Mesenchymal stem cell (in vitro differentiated cells and primary cell): ENCODE results near the gene FHIT.
A peak's percentile ranks its signal among the peaks of the same experiment; 100 is the strongest.

Source experiments
- DNase-seq: peaks from one replicate; pipeline ENCODE4 v3.0.0-alpha.2; 2013
- H2AFZ ChIP-seq: one replicate; pipeline ENCODE4 v1.6.1; 2013; ENCODE audit warnings: low read depth, mild to moderate bottlenecking, control low read depth, inconsistent platforms, low read length, moderate library complexity
- H2AK5ac ChIP-seq: 2 replicates; pipeline ENCODE4 v1.6.1; 2013; ENCODE audit warnings: low read length, moderate library complexity, mild to moderate bottlenecking, inconsistent platforms; ENCODE audit not compliant: severe bottlenecking
- H2BK120ac ChIP-seq: one replicate; pipeline ENCODE4 v1.6.1; 2013; ENCODE audit warnings: low read depth, mild to moderate bottlenecking, inconsistent platforms, low read length, moderate library complexity
- H2BK12ac ChIP-seq, 2 experiments: one replicate each; pipeline ENCODE4 v1.6.1; 2013; ENCODE audit warnings: inconsistent platforms in 2 of 2, low read length in 2 of 2, mild to moderate bottlenecking in 2 of 2, moderate library complexity in 2 of 2, control low read depth in 1 of 2
- H2BK15ac ChIP-seq: one replicate; pipeline ENCODE4 v1.6.1; 2013; ENCODE audit warnings: mild to moderate bottlenecking, low read depth, inconsistent platforms; ENCODE audit not compliant: poor library complexity, severe bottlenecking
- H2BK5ac ChIP-seq: 2 replicates; pipeline ENCODE4 v1.6.1; 2013; ENCODE audit warnings: low read depth, mild to moderate bottlenecking, low read length, control low read depth, inconsistent platforms; ENCODE audit not compliant: poor library complexity, severe bottlenecking
- H3K14ac ChIP-seq, 2 experiments: one replicate each; pipeline ENCODE4 v1.6.1; 2013; ENCODE audit warnings: inconsistent platforms in 2 of 2, low read length in 2 of 2, control low read depth in 1 of 2, mild to moderate bottlenecking in 1 of 2, moderate library complexity in 1 of 2
- H3K18ac ChIP-seq, 2 experiments: one replicate each; pipeline ENCODE4 v1.6.1; 2013; ENCODE audit warnings: inconsistent platforms in 2 of 2, low read length in 2 of 2, control low read depth in 1 of 2, low read depth in 1 of 2, mild to moderate bottlenecking in 1 of 2
- H3K23ac ChIP-seq, 2 experiments: one replicate each; pipeline ENCODE4 v1.6.1; 2013; ENCODE audit warnings: inconsistent platforms in 2 of 2, low read length in 2 of 2, mild to moderate bottlenecking in 2 of 2, moderate library complexity in 2 of 2, control low read depth in 1 of 2
- H3K27ac ChIP-seq: 2 replicates; pipeline ENCODE4 v1.5.1; 2013; ENCODE audit warnings: mild to moderate bottlenecking, moderate library complexity, low read length, control low read depth, inconsistent platforms; ENCODE audit not compliant: poor library complexity, severe bottlenecking
- H3K27me3 ChIP-seq, 2 experiments: 2 replicates each; pipeline versions ENCODE4 v1.6.1 to v1.7.0; 2013; ENCODE audit warnings: low read length in 2 of 2, mild to moderate bottlenecking in 2 of 2, moderate library complexity in 2 of 2, control low read depth in 1 of 2, inconsistent platforms in 1 of 2; ENCODE audit not compliant: control insufficient read depth in 1 of 2, insufficient read depth in 1 of 2
- H3K36me3 ChIP-seq, 2 experiments: 2 replicates each; pipeline versions ENCODE4 v1.6.1 to v1.7.0; 2013; ENCODE audit warnings: low read length in 2 of 2, control low read depth in 1 of 2, inconsistent platforms in 1 of 2, low read depth in 1 of 2, mild to moderate bottlenecking in 1 of 2; ENCODE audit not compliant: insufficient read depth in 2 of 2, control insufficient read depth in 1 of 2
- H3K4ac ChIP-seq, 2 experiments: one replicate each; pipeline ENCODE4 v1.6.1; 2013; ENCODE audit warnings: inconsistent platforms in 2 of 2, low read length in 2 of 2, mild to moderate bottlenecking in 2 of 2, moderate library complexity in 2 of 2, control low read depth in 1 of 2, low read depth in 1 of 2
- H3K4me1 ChIP-seq: 2 replicates; pipeline ENCODE4 v1.6.1; 2013; ENCODE audit warnings: low read depth, low read length, control low read depth; ENCODE audit not compliant: control insufficient read depth, insufficient read depth
- H3K4me2 ChIP-seq: 2 replicates; pipeline ENCODE4 v1.6.1; 2013; ENCODE audit warnings: low read length, mild to moderate bottlenecking, inconsistent platforms; ENCODE audit not compliant: poor library complexity, severe bottlenecking
- H3K4me3 ChIP-seq, 2 experiments: 2 replicates each; pipeline versions ENCODE4 v1.5.1 to v1.7.0; 2013; ENCODE audit warnings: low read length in 2 of 2, mild to moderate bottlenecking in 2 of 2, control low read depth in 1 of 2, low read depth in 1 of 2; ENCODE audit not compliant: insufficient read depth in 1 of 2
- H3K79me1 ChIP-seq: replicated peaks from 2 replicates; pipeline ENCODE4 v1.6.1; 2013; ENCODE audit warnings: mild to moderate bottlenecking, control low read depth, low read length, inconsistent platforms; ENCODE audit not compliant: poor library complexity, severe bottlenecking
- H3K9ac ChIP-seq: 2 replicates; pipeline ENCODE4 v1.7.0; 2013; ENCODE audit warnings: mild to moderate bottlenecking, low read length, moderate library complexity
- H3K9me3 ChIP-seq: 2 replicates; pipeline ENCODE4 v1.7.0; 2013; ENCODE audit warnings: mild to moderate bottlenecking, low read length; ENCODE audit not compliant: control insufficient read depth
- H4K8ac ChIP-seq: one replicate; pipeline ENCODE4 v1.6.1; 2013; ENCODE audit warnings: inconsistent platforms, mild to moderate bottlenecking, low read length, moderate library complexity
- H4K91ac ChIP-seq: one replicate; pipeline ENCODE4 v1.6.1; 2013; ENCODE audit warnings: mild to moderate bottlenecking, low read length, inconsistent platforms
- WGBS: methylation state at CpG from one replicate; pipeline ENCODE4 v1.1.7; 2013; ENCODE audit warnings: mixed read lengths; 5-methylcytosine and 5-hydroxymethylcytosine counted together

The FHIT gene

DNA sequence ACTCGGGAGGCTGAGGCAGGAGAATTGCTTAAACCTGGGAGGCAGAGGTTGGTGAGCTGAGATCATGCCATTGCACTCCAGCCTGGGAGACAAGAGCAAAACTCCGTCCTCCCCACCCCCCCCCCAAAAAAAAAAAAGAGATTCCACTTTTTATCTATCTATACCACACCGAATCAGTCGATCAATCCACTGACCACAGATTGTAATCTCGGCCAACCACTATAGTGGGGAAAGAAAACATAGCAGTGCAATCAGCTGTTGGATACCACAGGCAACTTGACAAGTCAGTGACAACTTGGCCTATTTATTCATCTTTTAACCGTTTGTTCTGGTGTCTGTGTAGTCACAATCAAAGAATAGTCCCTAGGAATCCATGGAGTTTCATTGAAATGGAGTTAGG lies 299.2 kb downstream of the FHIT start:
- Histone ChIP-seq H2AK5ac (no peak overlapping the region), H3K14ac (no peak overlapping the region), H4K91ac (no peak overlapping the region), H2BK15ac (no peak overlapping the region), H3K9me3 (no peaks in the 10 kb centered on the region), H2BK12ac (no peak overlapping the region), H3K9ac (no peak overlapping the region), H3K4me2 (no peak overlapping the region), H2BK120ac (no peak overlapping the region), H2BK5ac (no peak overlapping the region), H3K18ac (no peak overlapping the region), H3K4ac (no peak overlapping the region), H3K4me1 (no peaks in the 10 kb centered on the region), H3K4me3 (no peak overlapping the region), H4K8ac (no peak overlapping the region), H3K27ac (no peak overlapping the region), H3K36me3 (no peaks in the 10 kb centered on the region), H3K23ac (no peak overlapping the region), H2AFZ (no peak overlapping the region), H3K79me1 (no peaks in the 10 kb centered on the region), H3K27me3 (no peaks in the 10 kb centered on the region)
- whole genome bisulfite sequencing, result 72% methylated on average over 6 of the region's 6 CpGs
- no peak for DNase-seq

GRCh38 chr3:60949146-60949545 lies 302.1 kb downstream of the FHIT start:
- no peak overlapping the region for H3K4ac ChIP-seq
- no peak overlapping the region for H2BK15ac ChIP-seq
- H3K4me1 ChIP-seq, result no peaks in the 10 kb centered on the region
- no peak overlapping the region for H3K18ac ChIP-seq
- no peak overlapping the region for H2AK5ac ChIP-seq
- no peak overlapping the region for H4K8ac ChIP-seq
- H3K14ac ChIP-seq, result no peak overlapping the region
- no peak overlapping the region for H4K91ac ChIP-seq
- no peak overlapping the region for H2BK120ac ChIP-seq
- no peak overlapping the region for H3K9ac ChIP-seq
- H3K4me3 ChIP-seq, result no peak overlapping the region
- H3K36me3 ChIP-seq, result no peaks in the 10 kb centered on the region
- H3K23ac ChIP-seq, result no peak overlapping the region
- no peaks in the 10 kb centered on the region for H3K9me3 ChIP-seq
- no peak overlapping the region for H3K27ac ChIP-seq
- no peak overlapping the region for H2AFZ ChIP-seq
- H2BK5ac ChIP-seq, result no peak overlapping the region
- H2BK12ac ChIP-seq, result no peak overlapping the region
- no peak for DNase-seq
- no peak overlapping the region for H3K4me2 ChIP-seq
- 80% methylated on average over 3 of the region's 3 CpGs for WGBS
- no peaks in the 10 kb centered on the region for H3K79me1 ChIP-seq
- H3K27me3 ChIP-seq, result no peaks in the 10 kb centered on the region

DNA sequence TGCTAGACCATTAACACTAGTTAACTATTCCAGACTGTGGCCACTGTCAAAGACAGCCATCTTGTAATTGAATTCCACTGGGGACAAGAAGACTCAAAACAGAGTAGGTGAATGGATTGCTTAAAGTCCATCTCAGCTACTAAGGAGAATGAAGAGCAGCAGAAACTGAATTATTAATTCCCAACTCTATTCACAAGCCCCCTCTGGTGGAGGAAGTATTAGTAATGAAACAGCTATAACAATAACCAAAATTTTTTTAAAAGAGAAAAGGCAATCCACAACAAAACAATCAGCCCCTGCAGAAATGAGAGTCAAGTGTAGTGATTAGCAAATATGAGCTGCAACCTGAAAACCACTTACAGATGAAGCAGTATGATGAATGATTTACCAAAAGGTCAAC lies 302.8 kb downstream of the FHIT start:
- H3K4me3 ChIP-seq, result no peak overlapping the region
- no peak overlapping the region for H3K27ac ChIP-seq
- H4K91ac ChIP-seq, result no peak overlapping the region
- no peaks in the 10 kb centered on the region for H3K4me1 ChIP-seq
- H3K36me3 ChIP-seq, result no peaks in the 10 kb centered on the region
- H4K8ac ChIP-seq, result no peak overlapping the region
- no peak overlapping the region for H3K4me2 ChIP-seq
- no peak overlapping the region for H3K4ac ChIP-seq
- no peak overlapping the region for H2BK12ac ChIP-seq
- H2BK120ac ChIP-seq, result no peak overlapping the region
- no peak overlapping the region for H2BK5ac ChIP-seq
- peak; percentile 11 for DNase-seq
- H2AK5ac ChIP-seq, result no peak overlapping the region
- no peaks in the 10 kb centered on the region for H3K27me3 ChIP-seq
- H2BK15ac ChIP-seq, result no peak overlapping the region
- H3K79me1 ChIP-seq, result no peaks in the 10 kb centered on the region
- no peak overlapping the region for H3K18ac ChIP-seq
- no peak overlapping the region for H3K23ac ChIP-seq
- no peak overlapping the region for H2AFZ ChIP-seq
- H3K9me3 ChIP-seq, result no peaks in the 10 kb centered on the region
- H3K14ac ChIP-seq, result no peak overlapping the region
- no peak overlapping the region for H3K9ac ChIP-seq

DNA sequence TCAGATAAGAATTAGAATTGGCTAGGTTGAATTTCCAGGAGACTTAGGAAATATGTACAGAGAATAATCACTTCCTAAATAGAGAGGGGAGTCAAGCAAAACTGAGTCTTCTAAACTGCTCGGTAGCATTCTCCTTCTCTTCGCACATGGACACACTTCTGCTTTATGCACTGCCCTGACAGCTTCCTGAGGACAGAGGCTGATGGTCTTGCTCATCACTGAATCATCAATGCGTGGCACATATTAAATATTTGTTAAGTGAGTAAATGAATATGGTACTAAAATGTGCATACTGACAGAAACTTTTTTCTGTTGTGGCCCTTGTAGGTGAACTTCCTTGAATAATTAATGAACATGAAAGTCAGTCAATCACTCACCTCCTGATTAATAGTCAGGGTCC lies 315.5 kb downstream of the FHIT start:
- Histone ChIP-seq H3K4me3 (no peak overlapping the region), H2BK12ac (no peak overlapping the region), H2BK15ac (no peak overlapping the region), H3K4me2 (no peak overlapping the region), H3K9me3 (no peaks in the 10 kb centered on the region), H2BK5ac (no peak overlapping the region), H3K4me1 (peaks cover 2% of the 10 kb centered on the region), H4K8ac (no peak overlapping the region), H3K4ac (no peak overlapping the region), H2AFZ (no peak overlapping the region), H3K18ac (no peak overlapping the region), H2AK5ac (no peak overlapping the region), H3K27ac (no peak overlapping the region), H3K23ac (no peak overlapping the region), H3K9ac (no peak overlapping the region), H2BK120ac (no peak overlapping the region), H3K14ac (no peak overlapping the region), H3K36me3 (no peaks in the 10 kb centered on the region), H3K27me3 (no peaks in the 10 kb centered on the region), H4K91ac (no peak overlapping the region), H3K79me1 (no peaks in the 10 kb centered on the region)
- 26% methylated on average over 3 of the region's 3 CpGs for WGBS
- peak; percentile 35 for DNase-seq
